ENCODE results near the gene SLC51B.

GRCh38 chr15:65055201-65055870 lies 10.1 kb downstream of the SLC51B start:
- TF ChIP-seq CTCF (IDR thresholded peaks at IDR 0.05; ENCODE audit: low read depth, low read length) (no peak), EZH2phosphoT487 (IDR thresholded peaks at IDR 0.05; ENCODE audit: low read depth) (no peak)
